Non-pigmented ciliary epithelial cell (primary cell): ENCODE measurements around the gene SRSF3.
A peak's percentile ranks its signal among the peaks of the same experiment; 100 is the strongest.

Source experiments
- DNase-seq: peaks from one replicate; pipeline ENCODE4 v3.0.0-alpha.2; 2010; ENCODE audit warnings: low read depth

Gene SRSF3

DNA sequence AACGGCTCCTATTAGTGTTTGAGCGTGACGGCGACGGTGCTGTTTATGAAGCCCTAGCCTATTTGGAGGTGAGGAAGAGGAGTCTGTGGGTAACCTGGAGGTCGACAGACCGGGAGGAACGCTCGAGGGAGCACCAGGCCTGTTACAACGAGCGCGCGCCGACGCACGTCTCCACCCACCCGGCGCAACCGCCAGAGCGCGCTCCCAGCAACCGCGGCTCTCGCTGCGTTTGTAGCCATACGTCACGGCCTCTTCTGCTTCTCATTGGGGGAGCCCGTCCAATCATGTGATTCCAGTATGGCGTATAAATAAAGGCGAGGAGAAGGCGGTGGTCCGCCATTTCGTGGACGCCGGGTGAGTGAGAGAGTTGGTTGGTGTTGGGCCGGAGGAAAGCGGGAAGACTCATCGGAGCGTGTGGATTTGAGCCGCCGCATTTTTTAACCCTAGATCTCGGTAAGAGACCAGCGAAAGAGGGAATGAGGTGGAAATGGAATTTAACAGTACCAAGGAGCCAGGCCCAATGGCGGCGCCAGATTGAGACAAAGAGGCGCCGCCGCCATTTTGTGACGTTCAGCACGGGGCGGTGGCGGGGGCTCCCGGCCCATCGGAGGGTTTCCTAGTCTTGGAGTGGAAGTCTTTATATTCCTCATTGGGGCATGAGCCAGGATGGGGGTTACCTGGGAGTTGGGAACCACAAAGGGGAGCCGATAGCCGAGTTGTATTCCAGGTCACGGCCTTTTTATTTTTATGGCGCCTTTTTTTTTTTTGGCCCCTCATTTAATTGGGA is at the start of gene SRSF3:
Gene SRSF3 (plus strand): TSS at position 334 of the 787 bp plus-strand sequence. CDS start 2,401 bp downstream, outside the sequence.
- DNase-seq: peak; percentile 82

- DNase-seq: no peak
Measured at GRCh38 chr6:36545767-36546307, 48.3 kb upstream of the SRSF3 start.

DNA sequence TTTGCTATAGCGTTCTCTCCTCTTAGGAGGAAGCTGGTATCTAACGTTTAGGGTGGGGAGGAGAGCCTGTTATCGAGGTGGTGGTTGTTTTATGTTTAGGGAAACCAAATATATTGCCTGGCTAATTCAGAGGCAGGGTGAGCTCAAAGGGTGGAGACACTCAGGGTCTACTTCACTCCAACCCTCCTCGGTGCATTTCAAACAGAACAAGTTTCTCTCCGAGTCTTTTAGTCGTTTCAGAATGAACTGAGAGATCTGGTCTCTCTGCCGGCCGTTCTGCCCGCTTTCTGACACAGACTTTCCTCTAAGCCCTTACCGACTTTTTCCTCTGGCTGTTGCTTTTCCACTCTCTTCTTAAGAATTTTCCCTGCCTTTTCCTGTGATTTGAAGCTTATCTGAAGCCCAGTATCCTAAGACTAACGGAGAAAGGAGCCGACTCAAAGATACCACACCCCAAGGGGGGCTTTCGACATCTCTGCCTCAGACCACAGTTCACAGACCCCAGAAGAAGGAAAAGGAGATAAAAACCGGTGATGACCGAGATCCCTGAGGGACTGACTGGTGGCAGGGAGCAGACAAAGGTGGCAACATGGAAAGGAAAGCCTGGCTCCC is 47.7 kb upstream of the SRSF3 start:
- no peak for DNase-seq

GRCh38 chr6:36546920-36547645 is 47.1 kb upstream of the SRSF3 start, which contains the start of gene STK38:
Gene STK38 (minus strand): TSS chr6:36547479. CDS start chr6:36540202, 7,277 bp downstream.
- peak; percentile 28 for DNase-seq

- DNase-seq: no peak
Measured at GRCh38 chr6:36547646-36548400, 46.3 kb upstream of the SRSF3 start.

- no peak for DNase-seq
Measured at GRCh38 chr6:36548401-36548743, 45.8 kb upstream of the SRSF3 start.

- no peak for DNase-seq
Measured at GRCh38 chr6:36550473-36551000, 43.6 kb upstream of the SRSF3 start.

DNA sequence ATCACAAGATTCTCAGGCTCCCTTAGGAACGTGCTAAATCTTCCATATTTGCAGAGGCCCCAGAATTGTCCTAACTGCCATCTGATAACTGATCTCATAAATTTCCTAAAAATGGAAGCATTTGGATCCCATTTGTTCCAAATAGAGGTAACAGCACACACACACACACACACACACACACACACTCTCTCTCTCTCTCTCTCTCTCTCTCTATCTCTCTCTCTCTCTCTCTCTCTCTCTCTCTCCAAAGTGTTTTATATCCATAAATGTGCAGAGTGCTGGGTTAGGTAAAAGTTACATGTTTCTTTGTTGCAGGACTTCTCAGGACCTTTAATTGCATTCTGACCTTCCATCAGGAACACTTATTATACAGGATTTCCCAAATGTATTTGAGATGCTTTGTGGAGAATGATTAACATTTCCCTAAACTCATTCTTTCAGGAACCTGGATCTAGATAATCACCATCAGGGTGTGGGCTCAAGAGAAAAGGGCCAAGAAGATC is 38.4 kb upstream of the SRSF3 start:
- no peak for DNase-seq

DNA sequence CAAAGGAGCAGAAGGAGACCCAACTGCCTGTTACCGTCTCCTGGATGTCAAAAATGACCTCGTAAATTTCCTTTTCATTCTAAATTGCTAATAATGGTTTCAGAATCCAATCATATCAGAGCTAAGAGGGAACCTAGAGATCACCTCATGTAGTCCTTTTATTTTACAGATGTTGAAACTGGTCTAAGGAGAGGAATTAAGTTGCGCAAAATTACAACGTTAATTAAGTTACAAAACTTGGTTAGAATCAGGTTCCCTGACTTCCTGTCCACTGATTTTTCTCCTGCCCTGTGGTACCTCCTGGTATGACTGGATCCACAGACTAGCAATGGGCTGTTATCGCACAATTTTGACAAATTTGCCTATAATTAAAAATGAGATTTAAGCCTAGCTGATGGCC is 37.9 kb upstream of the SRSF3 start:
- DNase-seq: no peak

DNA sequence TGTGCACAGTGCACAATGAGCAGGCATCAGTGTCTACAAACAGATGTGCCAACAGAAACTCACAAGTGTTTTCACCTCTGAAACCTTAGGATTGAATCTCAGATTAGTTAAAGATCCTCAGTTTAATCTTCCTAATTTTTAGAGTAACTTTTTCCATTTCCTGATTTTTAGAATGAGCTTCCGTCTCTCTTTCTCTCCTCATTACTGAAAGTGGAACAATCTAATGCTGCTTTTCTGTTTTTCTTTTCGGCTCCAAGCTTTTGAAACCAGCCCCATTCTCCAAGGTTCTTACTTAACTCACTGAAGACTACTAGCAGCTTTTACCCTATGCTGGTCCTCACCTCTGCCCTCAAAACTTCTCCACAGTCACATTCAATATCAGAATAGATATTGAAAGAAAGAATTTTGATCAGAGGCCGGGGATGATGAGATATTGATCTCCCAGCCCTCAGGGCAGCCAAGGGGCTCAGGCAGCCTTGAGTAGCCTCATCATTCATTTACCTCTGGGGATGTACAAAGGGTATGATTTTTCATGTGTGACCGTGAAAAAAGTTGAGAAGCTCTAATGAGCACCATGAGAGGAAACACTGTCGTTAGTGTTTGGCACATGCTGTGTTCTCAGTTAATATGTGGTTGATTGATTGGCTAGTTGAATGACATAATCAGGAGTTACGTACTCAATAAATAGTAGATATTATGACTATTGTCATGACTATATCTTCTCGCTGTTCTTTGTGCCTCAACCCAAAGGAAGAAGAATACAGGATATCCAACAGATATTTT is 35.0 kb upstream of the SRSF3 start:
- no peak for DNase-seq

DNA sequence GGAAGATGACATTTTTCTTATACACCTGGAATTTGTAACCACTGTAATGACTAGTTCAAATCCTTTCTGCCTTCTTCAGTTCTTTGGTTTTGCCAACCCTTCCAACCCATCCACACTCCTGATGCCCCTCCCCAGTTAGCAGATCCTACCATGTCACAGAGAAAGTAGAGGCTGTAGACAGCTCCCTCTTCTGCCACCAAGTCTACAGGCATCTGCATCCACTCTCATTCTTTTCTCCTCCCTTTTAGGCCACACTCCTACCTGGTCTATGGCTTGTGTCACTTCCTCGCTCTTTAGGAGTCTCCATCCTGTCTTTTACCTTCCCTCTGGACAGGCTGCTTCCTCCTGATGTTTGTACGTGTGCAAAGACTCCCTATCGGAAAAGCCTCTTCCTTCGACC is 33.3 kb upstream of the SRSF3 start:
- no peak for DNase-seq

GRCh38 chr6:36563237-36563927 is 30.8 kb upstream of the SRSF3 start:
- no peak for DNase-seq

GRCh38 chr6:36563928-36564284 is 30.3 kb upstream of the SRSF3 start:
- no peak for DNase-seq

DNA sequence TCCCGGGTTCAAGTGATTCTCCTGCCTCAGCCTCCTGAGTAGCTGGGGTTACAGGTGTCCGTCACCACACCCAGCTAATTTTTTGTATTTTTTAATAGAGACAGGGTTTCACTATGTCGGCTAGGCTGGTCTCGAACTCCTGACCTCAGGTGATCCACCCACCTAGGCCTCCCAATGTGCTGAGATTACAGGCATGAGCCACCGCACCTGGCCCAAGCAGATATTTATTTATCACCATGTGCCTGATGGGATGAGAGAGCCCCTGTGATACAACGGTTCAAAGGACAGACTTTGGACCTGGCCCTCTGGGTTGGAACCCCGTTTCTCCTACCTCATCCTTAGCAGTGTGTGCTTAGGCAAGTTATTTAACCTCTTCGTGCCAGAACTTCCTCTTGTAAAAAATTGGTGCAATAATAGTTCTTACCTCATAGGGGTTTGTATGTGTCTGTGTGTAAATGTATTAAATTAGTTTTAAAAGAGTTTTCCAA is 27.7 kb upstream of the SRSF3 start:
- DNase-seq: no peak

DNA sequence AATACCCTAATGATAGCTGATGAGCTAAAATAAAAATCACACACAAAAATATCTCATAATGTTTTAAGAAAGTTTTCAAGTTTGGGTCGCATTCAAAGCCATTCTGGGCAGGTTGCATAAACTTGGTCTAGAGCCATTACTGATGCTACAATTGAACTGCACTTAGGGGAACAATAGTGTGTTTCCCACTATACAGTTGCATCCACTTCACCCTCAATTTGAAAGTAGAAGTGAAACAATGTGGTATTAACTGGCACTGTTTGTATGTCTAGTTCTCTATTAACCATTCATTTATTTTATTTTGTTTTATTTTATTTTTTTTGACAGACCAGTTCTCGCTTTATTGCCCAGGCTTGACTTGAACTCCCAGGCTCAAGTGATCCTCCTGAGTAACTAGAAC is 23.9 kb upstream of the SRSF3 start:
- no peak for DNase-seq

DNA sequence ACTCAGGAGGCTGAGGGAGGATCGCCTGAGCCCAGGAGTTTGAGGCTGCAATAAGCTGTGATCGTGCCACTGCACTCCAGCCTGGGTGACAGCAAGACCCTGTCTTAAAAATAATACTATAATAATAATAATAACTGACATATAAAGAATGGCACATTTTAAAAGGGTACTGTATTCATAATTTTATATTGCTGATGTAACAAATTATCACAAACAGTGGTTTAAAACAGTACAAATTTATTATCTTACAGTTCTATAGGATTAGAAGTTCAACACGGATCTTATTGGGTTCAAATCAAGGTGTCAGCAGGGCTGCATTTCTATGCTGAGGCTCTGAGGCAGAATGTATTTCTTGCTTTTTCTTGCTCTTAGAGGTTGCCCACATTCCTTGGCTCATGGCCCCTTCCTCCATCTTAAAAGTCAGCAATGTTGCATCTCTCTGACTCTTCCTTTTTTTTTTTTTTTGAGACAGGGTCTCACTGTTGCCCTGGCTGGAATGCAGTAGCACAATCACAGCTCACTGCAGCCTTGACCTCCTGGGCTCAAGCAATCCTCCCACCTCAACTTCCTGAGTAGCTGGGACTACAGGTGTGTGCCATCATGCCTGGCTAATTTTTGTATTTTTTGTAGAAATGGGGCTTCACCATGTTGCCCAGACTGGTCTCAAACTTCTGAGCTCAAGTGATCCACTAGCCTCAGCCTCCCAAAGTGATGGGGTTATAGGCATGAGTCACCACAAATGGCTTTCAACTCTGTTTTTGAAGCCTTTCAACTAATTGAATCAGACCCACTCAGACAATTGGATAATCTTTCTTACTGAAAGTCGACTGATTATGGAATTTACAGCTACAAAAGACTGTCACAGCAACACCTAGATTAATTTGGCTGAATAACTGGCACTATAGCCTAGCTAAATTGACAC is 22.8 kb upstream of the SRSF3 start:
- no peak for DNase-seq

- DNase-seq: peak; percentile 20
Measured at GRCh38 chr6:36572353-36573311, 21.5 kb upstream of the SRSF3 start.

DNA sequence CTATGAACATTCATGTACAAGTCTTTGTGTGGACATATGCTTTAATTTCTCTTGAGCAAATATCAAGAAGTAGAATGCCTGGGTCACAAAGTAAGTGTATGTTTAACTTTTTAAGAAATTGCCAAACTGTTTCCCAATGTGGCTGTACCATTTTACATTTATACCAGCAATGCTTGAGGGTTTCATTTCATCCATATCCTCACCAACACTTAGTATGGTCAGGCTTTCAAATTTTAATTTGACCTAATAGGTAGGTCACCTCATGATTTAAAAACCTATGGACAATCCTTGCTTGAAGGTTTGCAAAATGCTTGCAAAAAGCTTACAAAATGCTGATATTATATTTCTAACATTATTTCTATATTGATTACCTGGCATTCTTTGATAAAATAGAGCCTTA is 19.5 kb upstream of the SRSF3 start:
- no peak for DNase-seq
